B cell (primary cell): ENCODE data around the gene ZNF524. TPM values are rescaled to one million over a fixed set of nuclear protein-coding genes. Genes with fewer than 3 reads are reported as not detected.

Experiments
- ATAC-seq: fragments of 200-7000 bp; cut with Tn5 transposase; one replicate; pipeline ENCODE4 v1.10.0; 2021; ENCODE audit warnings: low read depth, mild to moderate bottlenecking, moderate number of reproducible peaks, moderate library complexity
- CTCF ChIA-PET: fragments of 350-600 bp; sonication (Branson Sonifier 250); formaldehyde crosslinking; loops from one replicate; lab custom pipeline; 2021; ENCODE audit warnings: antibody characterized with exemption, inconsistent platforms; lab: Charles Lee
- POLR2A ChIA-PET: fragments of 350-600 bp; sonication (Branson Sonifier 250); formaldehyde crosslinking; loops from one replicate; lab custom pipeline; 2021; ENCODE audit warnings: antibody characterized with exemption; lab: Charles Lee
- DNase-seq: peaks from one replicate; pipeline ENCODE4 v3.0.0; 2013
- H2AFZ ChIP-seq: 2 replicates; pipeline ENCODE4 v1.6.1; 2012; ENCODE audit warnings: mild to moderate bottlenecking, low read depth, low read length; ENCODE audit not compliant: insufficient read depth, poor library complexity, severe bottlenecking
- H3K27ac ChIP-seq, 2 donors: 1 replicate in 1 of 2; 2 replicates in 1 of 2; pipeline ENCODE4 v1.5.1; 2012 to 2013; ENCODE audit warnings: low read length in 2 of 2, mild to moderate bottlenecking in 2 of 2, moderate library complexity in 1 of 2
- H3K27me3 ChIP-seq, 4 experiments: fragments of 200-600 bp in 1 of 4; sonication (generic) in 1 of 4; replicated peaks in 1 of 4; 1 replicate in 2 of 4; 2 replicates in 2 of 4; pipeline versions ENCODE4 v1.6.1 to v1.7.0; 2013 to 2016; ENCODE audit warnings: low read length in 3 of 4, mild to moderate bottlenecking in 2 of 4, mixed read lengths in 1 of 4, moderate library complexity in 1 of 4; ENCODE audit not compliant: insufficient read depth in 4 of 4, control insufficient read depth in 3 of 4; ENCODE audit errors: control extremely low read depth in 1 of 4
- H3K36me3 ChIP-seq, 2 experiments: replicated peaks in 1 of 2; 1 replicate in 1 of 2; 2 replicates in 1 of 2; pipeline versions ENCODE4 v1.6.1 to v1.7.1; 2013; ENCODE audit warnings: low read length in 1 of 2; ENCODE audit not compliant: insufficient read depth in 2 of 2, control insufficient read depth in 1 of 2; ENCODE audit errors: control extremely low read depth in 1 of 2, extremely low read depth in 1 of 2
- H3K4me1 ChIP-seq, 2 donors: fragments of 200-600 bp in 1 of 2; sonication (generic) in 1 of 2; 1 replicate in 1 of 2; 2 replicates in 1 of 2; pipeline versions ENCODE4 v1.5.1 to v1.6.1; 2013 to 2017; ENCODE audit warnings: low read length in 2 of 2; ENCODE audit not compliant: control insufficient read depth in 2 of 2, insufficient read depth in 2 of 2
- H3K4me2 ChIP-seq: replicated peaks from 2 replicates; pipeline ENCODE3; 2012; ENCODE audit warnings: mild to moderate bottlenecking, low read depth, low read length; ENCODE audit not compliant: poor library complexity, severe bottlenecking
- H3K4me3 ChIP-seq, 5 experiments: fragments of 200-600 bp in 1 of 5; sonication (generic) in 1 of 5; 1 replicate in 3 of 5; 2 replicates in 2 of 5; pipeline versions ENCODE4 v1.5.1 to v1.7.0; 2011 to 2016; ENCODE audit warnings: low read length in 4 of 5, mild to moderate bottlenecking in 4 of 5, low read depth in 2 of 5, control low read depth in 1 of 5, moderate library complexity in 1 of 5; ENCODE audit not compliant: insufficient read depth in 1 of 5; ENCODE audit errors: control extremely low read depth in 1 of 5, extremely low read depth in 1 of 5
- H3K79me2 ChIP-seq: fragments of 200-600 bp; sonication (generic); one replicate; pipeline ENCODE4 v1.6.0; 2016; ENCODE audit warnings: low read length; ENCODE audit not compliant: control insufficient read depth, insufficient read depth
- H3K9ac ChIP-seq: fragments of 200-600 bp; sonication (generic); 2 replicates; pipeline ENCODE4 v1.6.1; 2017; ENCODE audit warnings: mild to moderate bottlenecking, low read length, moderate library complexity
- H3K9me3 ChIP-seq, 3 donors: one replicate each; pipeline versions ENCODE4 v1.6.1 to v1.7.1; 2013; ENCODE audit warnings: low read length in 2 of 3; ENCODE audit not compliant: control insufficient read depth in 2 of 3, insufficient read depth in 1 of 3; ENCODE audit errors: control extremely low read depth in 1 of 3
- H4K20me1 ChIP-seq: 2 replicates; pipeline ENCODE4 v1.6.0; 2012; ENCODE audit warnings: mild to moderate bottlenecking, low read length; ENCODE audit not compliant: insufficient read depth, control insufficient read depth, poor library complexity, severe bottlenecking
- H3K27ac Mint-ChIP-seq: one replicate; pipeline ENCODE4 v1.8.0; 2021; ENCODE audit warnings: mixed read lengths
- H3K27me3 Mint-ChIP-seq: one replicate; pipeline ENCODE4 v1.8.0; 2021; ENCODE audit warnings: mixed read lengths
- H3K4me1 Mint-ChIP-seq: one replicate; pipeline ENCODE4 v1.8.0; 2021; ENCODE audit warnings: mixed read lengths
- H3K4me3 Mint-ChIP-seq: one replicate; pipeline ENCODE4 v1.8.0; 2021; ENCODE audit warnings: mixed read lengths
- H3K9me3 Mint-ChIP-seq: one replicate; pipeline ENCODE4 v1.8.0; 2022; ENCODE audit warnings: mixed read lengths; ENCODE audit not compliant: insufficient read depth
- EZH2 ChIP-seq: IDR thresholded peaks from 2 replicates; pipeline ENCODE4 v1.6.1; 2012; ENCODE audit warnings: borderline replicate concordance, low read depth, mild to moderate bottlenecking, moderate library complexity, low read length; ENCODE audit not compliant: insufficient read depth, poor library complexity, severe bottlenecking
- WGBS: methylation state at CpG from one replicate; pipeline ENCODE4 v1.1.5; 2013; ENCODE audit warnings: missing lambda C conversion rate; ENCODE audit not compliant: insufficient coverage; 5-methylcytosine and 5-hydroxymethylcytosine counted together
- intact Hi-C: fragments of 100-400 bp; cut with micrococcal nuclease; formaldehyde crosslinking; loops from one replicate; pipeline ENCODE4 v1.10.0; 2022
- polyA plus RNA-seq: library from polyadenylated mRNA; depleted of rRNA; stranded (reverse); fragments of >200 nt; gene quantifications from 2 replicates; pipeline ENCODE4 v1.2.3, GENCODE V29; 2012
- total RNA-seq, 2 donors: library from RNA; stranded (reverse); fragments of 120-200 nt in 1 of 2; gene quantifications; 1 replicate in 1 of 2; 2 replicates in 1 of 2; pipeline versions ENCODE4 v1.2.3 to v1.2.4, GENCODE V29; 2013 to 2022
- TF ChIP-seq, protein P1 (sequence below): fragments of 200-600 bp; IDR thresholded peaks from one replicate; pipeline ENCODE4 v1.8.0; 2022; ENCODE audit warnings: antibody characterized with exemption, mild to moderate bottlenecking

The ZNF524 gene
- total and polyA plus RNA-seq, 2 donors (not counting 1 experiment from before 2014, with no cell fraction given) = 23.8 to 27.4 TPM

DNA sequence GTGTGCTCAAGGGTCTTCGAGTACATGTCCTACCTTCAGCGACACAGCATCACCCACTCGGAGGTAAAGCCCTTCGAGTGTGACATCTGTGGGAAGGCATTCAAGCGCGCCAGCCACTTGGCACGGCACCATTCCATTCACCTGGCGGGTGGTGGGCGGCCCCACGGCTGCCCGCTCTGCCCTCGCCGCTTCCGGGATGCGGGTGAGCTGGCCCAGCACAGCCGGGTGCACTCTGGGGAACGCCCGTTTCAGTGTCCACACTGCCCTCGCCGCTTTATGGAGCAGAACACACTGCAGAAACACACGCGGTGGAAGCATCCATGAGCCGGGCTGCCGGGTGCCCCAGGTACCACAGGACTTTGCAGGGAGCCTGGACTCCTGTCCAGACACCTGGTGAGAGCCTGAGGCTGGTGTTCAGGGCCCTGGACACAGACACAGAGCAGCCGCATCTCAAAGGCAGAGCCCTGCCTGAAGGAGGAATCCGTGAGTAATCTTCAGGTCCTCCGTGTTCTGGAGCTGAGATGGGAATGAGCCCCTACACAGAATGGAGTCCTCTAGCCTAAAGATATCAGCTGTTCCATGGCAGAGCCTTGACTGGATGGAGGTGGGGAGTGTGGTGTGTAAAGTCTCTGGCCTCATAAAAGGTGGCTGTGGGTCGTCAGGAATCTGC is 44.9 kb downstream of the ZNF524 start:
- DNase-seq (no peak), ATAC-seq (no peak)
- ChIA-PET CTCF (interaction anchor here (0.5 to 7.2 kb wide), 3 partner anchors 8 to 10 kb away, joined by 3 to 131 read pairs (median 5); partner anchors contain the start of gene U2AF2), POLR2A (interaction anchor here (0.6 to 1.8 kb wide), 4 partner anchors 9 to 525 kb away, joined by 3 to 12 read pairs (median 4); partner anchors contain the start of gene U2AF2)
- peak overlapping the region; percentile 96 for H3K4me2 ChIP-seq
- H2AFZ ChIP-seq = no peak overlapping the region
- TF ChIP-seq, protein P1, sequence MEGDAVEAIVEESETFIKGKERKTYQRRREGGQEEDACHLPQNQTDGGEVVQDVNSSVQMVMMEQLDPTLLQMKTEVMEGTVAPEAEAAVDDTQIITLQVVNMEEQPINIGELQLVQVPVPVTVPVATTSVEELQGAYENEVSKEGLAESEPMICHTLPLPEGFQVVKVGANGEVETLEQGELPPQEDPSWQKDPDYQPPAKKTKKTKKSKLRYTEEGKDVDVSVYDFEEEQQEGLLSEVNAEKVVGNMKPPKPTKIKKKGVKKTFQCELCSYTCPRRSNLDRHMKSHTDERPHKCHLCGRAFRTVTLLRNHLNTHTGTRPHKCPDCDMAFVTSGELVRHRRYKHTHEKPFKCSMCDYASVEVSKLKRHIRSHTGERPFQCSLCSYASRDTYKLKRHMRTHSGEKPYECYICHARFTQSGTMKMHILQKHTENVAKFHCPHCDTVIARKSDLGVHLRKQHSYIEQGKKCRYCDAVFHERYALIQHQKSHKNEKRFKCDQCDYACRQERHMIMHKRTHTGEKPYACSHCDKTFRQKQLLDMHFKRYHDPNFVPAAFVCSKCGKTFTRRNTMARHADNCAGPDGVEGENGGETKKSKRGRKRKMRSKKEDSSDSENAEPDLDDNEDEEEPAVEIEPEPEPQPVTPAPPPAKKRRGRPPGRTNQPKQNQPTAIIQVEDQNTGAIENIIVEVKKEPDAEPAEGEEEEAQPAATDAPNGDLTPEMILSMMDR = no peak
- TF ChIP-seq EZH2 = no peak
- H3K79me2 ChIP-seq = peaks cover 42% of the 10 kb centered on the region
- Mint-ChIP-seq H3K27ac (peak overlapping the region; percentile 98), H3K4me3 (peak overlapping the region; percentile 88), H3K4me1 (peaks cover 65% of the 10 kb centered on the region), H3K9me3 (no peaks in the 10 kb centered on the region), H3K27me3 (no peaks in the 10 kb centered on the region)
- intact Hi-C loops = loop anchor here (5.0 kb wide), 3 partner anchors 32 to 238 kb away; partner anchors contain the start of genes EPN1, UBE2S and ZNF865
- peaks cover 21% of the 10 kb centered on the region for H4K20me1 ChIP-seq
- peaks cover 43 to 72% of the 10 kb centered on the region in 2 donors for H3K4me1 ChIP-seq
- H3K9ac ChIP-seq = no peak overlapping the region
- WGBS = 65% methylated on average over 27 of the region's 28 CpGs
- H3K27me3 ChIP-seq = no peaks in the 10 kb centered on the region
- H3K9me3 ChIP-seq = peaks cover 0 to 7% (median 0%) of the 10 kb centered on the region in 3 donors
- peaks cover 0 to 21% of the 10 kb centered on the region in 2 experiments for H3K36me3 ChIP-seq
- peak overlapping the region; percentile 24 to 79 for H3K27ac ChIP-seq
- no peak overlapping the region for H3K4me3 ChIP-seq

DNA sequence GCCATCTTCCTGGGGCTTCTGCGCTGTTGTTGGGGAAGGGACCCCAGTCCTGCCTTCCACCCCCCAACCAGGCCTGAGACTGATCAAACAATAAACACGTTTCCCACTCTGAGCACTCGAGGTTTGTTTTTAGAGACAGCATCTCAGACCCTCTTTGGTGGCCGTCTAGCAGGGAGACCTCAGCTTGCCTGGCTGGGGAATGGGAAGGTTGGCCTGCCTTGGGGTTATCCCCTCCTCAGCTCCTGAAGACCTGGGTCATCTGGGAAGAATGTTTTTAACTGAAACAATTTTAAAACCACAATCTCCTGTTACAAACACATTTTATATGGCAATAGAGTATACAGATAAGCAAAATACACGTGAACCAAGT is 45.4 kb downstream of the ZNF524 start:
- no peak overlapping the region for H3K4me3 ChIP-seq
- peaks cover 0 to 23% of the 10 kb centered on the region in 2 experiments for H3K36me3 ChIP-seq
- TF ChIP-seq, protein P1 = no peak
- no peak for TF ChIP-seq EZH2
- ChIA-PET POLR2A (interaction anchor here (0.7 to 1.8 kb wide), 3 partner anchors 9 to 23 kb away, joined by 4 to 12 read pairs (median 4); partner anchors contain the start of gene U2AF2), CTCF (interaction anchor here (0.7 to 7.2 kb wide), 2 partner anchors 10 to 60 kb away, joined by 3 to 131 read pairs; no protein-coding TSS in a partner anchor)
- Mint-ChIP-seq H3K4me1 (peaks cover 66% of the 10 kb centered on the region), H3K27me3 (no peaks in the 10 kb centered on the region), H3K27ac (peak overlapping the region; percentile 89), H3K9me3 (no peaks in the 10 kb centered on the region), H3K4me3 (peak overlapping the region; percentile 88)
- ATAC-seq (no peak), DNase-seq (no peak)
- no peak overlapping the region for H3K9ac ChIP-seq
- H3K79me2 ChIP-seq = peaks cover 42% of the 10 kb centered on the region
- H3K4me1 ChIP-seq = peaks cover 42 to 67% of the 10 kb centered on the region in 2 donors
- no peaks in the 10 kb centered on the region for H3K27me3 ChIP-seq
- peaks cover 21% of the 10 kb centered on the region for H4K20me1 ChIP-seq
- peaks cover 0 to 2% (median 0%) of the 10 kb centered on the region in 3 donors for H3K9me3 ChIP-seq
- H3K4me2 ChIP-seq = peak overlapping the region; percentile 96
- peak overlapping the region in 1 of 2 donors; percentile 24 for H3K27ac ChIP-seq
- no peak overlapping the region for H2AFZ ChIP-seq
- intact Hi-C loops = no loop called here
- 68% methylated on average over 5 of the region's 5 CpGs for WGBS
